Measurements from ENCODE around the gene FAM111B. TPM values are rescaled to one million over a fixed set of nuclear protein-coding genes. Genes with fewer than 3 reads are reported as not detected.
"Not testable (repeated sequence)": the region's sequence is repeated elsewhere in the genome, so short reads cannot be mapped to it uniquely, and the experiment has no call there.

Gene FAM111B
- total and polyA plus RNA-seq, 8 donors = 0.05 to 0.73 (median 0.19) TPM; not detected in 1

GRCh38 chr11:59135648-59136461 lies 28.8 kb downstream of the FAM111B start:
- no peak for FAIRE-seq
- intact Hi-C loops (cut with DNase I) = no loop called here
- Histone ChIP-seq H3K4me3 (no peak overlapping the region), H3K4me1 (no peaks in the 10 kb centered on the region), H3K9me3 (no peaks in the 10 kb centered on the region), H3K36me3 (no peaks in the 10 kb centered on the region), H3K27me3 (no peaks in the 10 kb centered on the region), H3K27ac (no peak overlapping the region)
- peak; percentile 99 to 100 (median 100) for ATAC-seq
- DNase-seq = peak; percentile 68 to 93 (median 83)
- TF ChIP-seq CTCF (IDR thresholded peaks at IDR 0.05) = peak; percentile 87 to 96 (median 94)
- 16 to 17% methylated on average over 20 of the region's 20 CpGs for WGBS, 2 donors

- intact Hi-C loops (cut with DNase I); H3K27me3 ChIP-seq; ATAC-seq; FAIRE-seq; H3K9me3 ChIP-seq; H3K4me1 ChIP-seq; H3K4me3 ChIP-seq; DNase-seq; H3K27ac ChIP-seq; H3K36me3 ChIP-seq: not testable (repeated sequence)
- 53 to 61% methylated on average over 6 of the region's 6 CpGs for WGBS, 2 donors
Observed at GRCh38 chr11:59136551-59136950, 29.5 kb downstream of the FAM111B start.

- WGBS, 2 donors = 90 to 92% methylated on average over 17 of the region's 17 CpGs
Observed at GRCh38 chr11:59137190-59137589, 30.2 kb downstream of the FAM111B start.

GRCh38 chr11:59138643-59139042 lies 31.6 kb downstream of the FAM111B start:
- TF ChIP-seq CTCF (IDR thresholded peaks at IDR 0.05) = no peak
- no peak overlapping the region for H3K27ac ChIP-seq
- no peaks in the 10 kb centered on the region for H3K9me3 ChIP-seq
- DNase-seq (no peak), FAIRE-seq (no peak), ATAC-seq (no peak)
- H3K36me3 ChIP-seq = no peaks in the 10 kb centered on the region
- intact Hi-C loops (cut with DNase I) = no loop called here
- WGBS, 2 donors = 79 to 81% methylated on average over 2 of the region's 2 CpGs
- H3K4me1 ChIP-seq = peaks cover 0 to 3% (median 0%) of the 10 kb centered on the region in 3 donors
- H3K27me3 ChIP-seq = no peaks in the 10 kb centered on the region
- no peak overlapping the region for H3K4me3 ChIP-seq

More at GRCh38 chr11:59137190-59137589, 30.2 kb downstream of the FAM111B start:
- intact Hi-C loops (cut with DNase I) = no loop called here
- FAIRE-seq (no peak), DNase-seq (no peak), ATAC-seq (no peak)
- H3K4me1 ChIP-seq = no peaks in the 10 kb centered on the region
- H3K9me3 ChIP-seq = no peaks in the 10 kb centered on the region
- no peak for TF ChIP-seq CTCF (IDR thresholded peaks at IDR 0.05)
- H3K27me3 ChIP-seq = no peaks in the 10 kb centered on the region
- H3K4me3 ChIP-seq = no peak overlapping the region
- no peaks in the 10 kb centered on the region for H3K36me3 ChIP-seq
- no peak overlapping the region for H3K27ac ChIP-seq

- Histone ChIP-seq H3K36me3 (no peaks in the 10 kb centered on the region), H3K4me3 (no peak overlapping the region), H3K4me1 (peaks cover 0 to 14% (median 8%) of the 10 kb centered on the region in 3 donors), H3K9me3 (no peaks in the 10 kb centered on the region), H3K27ac (no peak overlapping the region), H3K27me3 (no peaks in the 10 kb centered on the region)
- TF ChIP-seq CTCF (IDR thresholded peaks at IDR 0.05) = no peak
- ATAC-seq (no peak), FAIRE-seq (no peak), DNase-seq (no peak)
- WGBS, 2 donors = 88 to 95% methylated on average over 4 of the region's 4 CpGs
- intact Hi-C loops (cut with DNase I) = no loop called here
Observed at GRCh38 chr11:59141191-59141590, 34.2 kb downstream of the FAM111B start.

Measured in pancreas (tissue), 10 donors.